ENCODE data around the gene LSM14B.
"Not testable (repeated sequence)": the region's sequence is repeated elsewhere in the genome, so short reads cannot be mapped to it uniquely, and the experiment has no call there.

The LSM14B gene

DNA sequence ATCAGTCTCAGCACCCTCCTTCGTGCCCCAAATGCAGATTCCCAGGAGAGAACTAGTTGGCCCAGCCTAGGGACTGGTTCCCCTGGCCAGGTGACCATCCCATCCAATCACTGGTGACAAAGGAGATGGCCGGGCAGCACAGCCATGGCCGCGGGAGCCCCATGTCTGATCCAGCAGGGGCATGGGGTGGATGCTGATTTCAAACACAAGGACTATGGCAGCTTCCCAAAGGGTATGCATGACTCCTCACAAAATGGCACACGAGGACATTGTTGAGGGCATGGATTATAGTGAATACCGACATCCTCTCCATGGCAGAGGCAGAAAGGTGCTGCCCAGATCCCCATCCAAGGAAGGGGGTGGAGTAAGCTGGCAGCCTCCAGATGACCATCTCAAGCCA is 9.9 kb upstream of the LSM14B start:
- no peak for DNase-seq (ENCODE audit: low read depth in 2 of 3, low spot score in 1 of 3)

DNA sequence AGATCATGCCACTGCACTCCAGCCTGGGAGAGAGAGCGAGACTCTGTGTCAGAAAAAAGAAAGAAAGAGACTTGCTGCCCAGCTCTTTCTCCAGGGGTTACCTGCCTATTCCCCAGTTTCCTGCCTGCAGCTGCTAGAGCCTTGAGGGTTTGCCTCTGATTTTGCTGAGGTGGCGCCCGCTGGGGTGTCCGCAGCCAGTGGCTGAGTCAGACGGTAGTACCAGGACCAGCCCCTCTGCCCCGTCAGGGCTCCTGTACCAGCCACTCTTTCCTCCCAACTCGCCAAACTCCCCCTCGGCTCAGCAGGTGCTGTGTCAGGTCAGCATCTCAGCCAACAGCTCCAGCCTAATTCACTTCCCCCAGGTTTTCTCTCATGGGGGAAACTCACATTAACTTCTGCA is 7.4 kb upstream of the LSM14B start:
- no peak for DNase-seq (ENCODE audit: low read depth in 2 of 3, low spot score in 1 of 3)

- DNase-seq (ENCODE audit: low read depth in 2 of 3, low spot score in 1 of 3): not testable (repeated sequence)
Measured at GRCh38 chr20:62115800-62116407, 6.4 kb upstream of the LSM14B start.

GRCh38 chr20:62116558-62117361 is 5.5 kb upstream of the LSM14B start:
- DNase-seq (ENCODE audit: low read depth in 2 of 3, low spot score in 1 of 3): no peak

GRCh38 chr20:62117362-62117646 is 5.0 kb upstream of the LSM14B start:
- no peak for DNase-seq (ENCODE audit: low read depth in 2 of 3, low spot score in 1 of 3)

- peak in 1 of 3 donors; percentile 26 for DNase-seq (ENCODE audit: low read depth in 2 of 3, low spot score in 1 of 3)
Measured at GRCh38 chr20:62117658-62118057, 4.6 kb upstream of the LSM14B start.

GRCh38 chr20:62118113-62119043 is 3.9 kb upstream of the LSM14B start:
- DNase-seq (ENCODE audit: low read depth in 2 of 3, low spot score in 1 of 3): no peak

- no peak for DNase-seq (ENCODE audit: low read depth in 2 of 3, low spot score in 1 of 3)
Measured at GRCh38 chr20:62119115-62119514, 3.2 kb upstream of the LSM14B start.

DNA sequence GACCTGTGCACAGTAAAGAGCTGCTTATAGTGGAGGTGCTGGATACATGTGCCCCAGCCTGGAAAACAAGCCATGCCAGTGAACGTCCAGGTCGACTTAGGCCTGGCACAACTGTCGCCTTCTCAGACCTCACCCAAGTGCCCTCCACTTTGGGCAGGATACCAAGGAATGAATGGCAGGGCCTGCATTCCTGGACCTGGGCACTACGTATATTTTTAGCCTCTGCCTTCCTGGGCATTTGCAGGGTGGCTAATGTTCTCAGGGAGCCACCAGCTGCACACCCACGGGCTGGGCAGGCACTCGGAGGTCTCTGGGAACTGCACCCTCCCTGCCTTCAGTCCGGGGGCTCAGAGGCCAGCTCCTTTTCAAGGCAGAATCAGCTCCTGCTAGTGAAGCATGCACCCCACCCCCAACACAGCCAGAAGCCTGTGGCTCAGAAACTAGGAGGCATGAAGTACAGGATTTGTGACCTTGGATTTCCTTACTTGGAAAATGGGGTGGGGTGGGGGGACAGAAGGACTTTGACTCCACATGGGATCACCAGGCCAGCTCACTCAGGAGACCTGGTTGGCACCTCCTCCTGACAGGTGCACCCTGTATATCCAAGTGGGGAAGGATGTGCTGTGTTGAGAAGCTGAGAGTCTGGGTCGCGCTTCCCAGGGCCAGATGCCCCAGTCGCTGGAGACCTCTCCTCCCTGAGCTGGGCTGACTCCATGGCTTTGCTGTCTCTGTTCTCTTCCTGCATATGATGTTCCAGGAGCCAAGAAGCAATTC is 2.5 kb upstream of the LSM14B start:
- no peak for DNase-seq (ENCODE audit: low read depth in 2 of 3, low spot score in 1 of 3)

GRCh38 chr20:62120365-62120762 is 1.9 kb upstream of the LSM14B start:
- DNase-seq (ENCODE audit: low read depth in 2 of 3, low spot score in 1 of 3): no peak

GRCh38 chr20:62120990-62121775 is 1.1 kb upstream of the LSM14B start:
- no peak for DNase-seq (ENCODE audit: low read depth in 2 of 3, low spot score in 1 of 3)

GRCh38 chr20:62122654-62123449 is 577 bp downstream of the LSM14B start:
- no peak for DNase-seq (ENCODE audit: low read depth in 2 of 3, low spot score in 1 of 3)

DNA sequence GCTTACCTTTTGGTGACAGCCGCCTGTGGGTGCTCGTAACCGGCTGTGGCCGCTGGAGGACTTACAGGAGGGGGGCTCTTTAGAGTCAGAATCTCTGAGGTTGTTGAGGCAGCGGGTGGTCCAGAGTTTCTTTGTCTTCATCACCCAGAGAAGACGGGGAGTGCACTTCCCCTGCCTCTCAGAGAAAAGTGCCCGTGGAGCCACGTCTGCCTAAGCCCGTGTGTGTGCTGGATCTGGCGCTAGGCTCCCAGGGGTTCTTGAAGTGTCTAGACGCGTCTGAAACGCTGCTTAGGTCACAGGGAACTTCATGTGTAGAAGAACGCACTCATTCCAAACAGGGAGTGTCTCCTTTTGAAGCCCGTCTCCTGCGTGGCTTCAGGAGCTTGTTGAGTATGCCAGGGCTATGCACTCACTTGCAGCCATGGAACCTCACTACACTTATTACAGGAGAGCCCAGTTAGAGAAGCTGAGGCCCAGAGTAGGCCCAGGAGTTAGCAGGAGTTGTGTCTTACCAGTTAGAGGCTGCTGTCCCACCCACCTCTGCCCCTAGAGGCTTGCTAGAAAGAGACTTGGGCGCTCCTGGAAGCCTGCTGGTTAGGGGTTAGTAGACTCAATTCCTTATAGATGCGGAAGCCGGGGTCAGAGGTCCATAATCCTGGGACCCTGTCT is 1.3 kb downstream of the LSM14B start:
- DNase-seq (ENCODE audit: low read depth in 2 of 3, low spot score in 1 of 3): no peak

- DNase-seq (ENCODE audit: low read depth in 2 of 3, low spot score in 1 of 3): no peak
Measured at GRCh38 chr20:62126141-62126540, 3.9 kb downstream of the LSM14B start.

DNA sequence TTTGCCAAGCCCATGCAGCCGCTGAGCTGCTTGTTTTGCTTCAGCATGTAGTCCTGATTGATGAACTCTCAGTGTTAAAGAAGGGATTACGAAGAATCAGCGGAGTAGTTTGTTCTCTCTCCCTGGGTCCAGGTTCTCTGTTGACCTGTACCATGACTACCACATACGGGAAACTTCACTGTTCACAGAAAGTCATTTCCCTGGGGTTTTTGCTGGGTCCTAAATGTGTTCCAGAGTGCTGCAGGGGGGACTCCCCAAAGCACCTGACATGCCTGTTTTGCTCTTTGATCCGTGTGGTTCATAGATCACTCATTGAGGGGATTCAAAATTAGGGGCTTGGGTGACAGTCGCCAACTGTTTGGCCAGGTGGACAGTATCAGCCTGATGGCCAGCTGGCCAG is 5.5 kb downstream of the LSM14B start:
- no peak for DNase-seq (ENCODE audit: low read depth in 2 of 3, low spot score in 1 of 3)

DNA sequence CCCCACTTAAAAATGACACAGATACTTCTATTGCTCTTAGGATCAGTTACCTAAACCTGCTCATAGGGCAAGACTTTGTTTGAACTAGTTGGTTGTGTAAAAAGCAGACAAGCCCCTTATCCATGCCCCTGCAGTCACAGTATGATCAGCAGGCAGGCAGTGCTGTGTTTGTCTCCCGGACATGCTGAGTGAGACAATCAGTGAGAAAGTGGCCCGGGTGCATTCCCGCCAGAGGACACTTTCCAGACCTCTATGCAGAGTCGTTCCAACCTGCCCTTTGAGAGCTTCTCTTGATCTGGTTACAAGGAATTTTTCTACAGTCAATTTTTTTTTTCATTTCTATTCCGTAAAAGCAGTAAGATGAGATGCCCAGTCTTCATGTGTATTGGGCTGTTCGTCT is 6.2 kb downstream of the LSM14B start:
- no peak for DNase-seq (ENCODE audit: low read depth in 2 of 3, low spot score in 1 of 3)

DNA sequence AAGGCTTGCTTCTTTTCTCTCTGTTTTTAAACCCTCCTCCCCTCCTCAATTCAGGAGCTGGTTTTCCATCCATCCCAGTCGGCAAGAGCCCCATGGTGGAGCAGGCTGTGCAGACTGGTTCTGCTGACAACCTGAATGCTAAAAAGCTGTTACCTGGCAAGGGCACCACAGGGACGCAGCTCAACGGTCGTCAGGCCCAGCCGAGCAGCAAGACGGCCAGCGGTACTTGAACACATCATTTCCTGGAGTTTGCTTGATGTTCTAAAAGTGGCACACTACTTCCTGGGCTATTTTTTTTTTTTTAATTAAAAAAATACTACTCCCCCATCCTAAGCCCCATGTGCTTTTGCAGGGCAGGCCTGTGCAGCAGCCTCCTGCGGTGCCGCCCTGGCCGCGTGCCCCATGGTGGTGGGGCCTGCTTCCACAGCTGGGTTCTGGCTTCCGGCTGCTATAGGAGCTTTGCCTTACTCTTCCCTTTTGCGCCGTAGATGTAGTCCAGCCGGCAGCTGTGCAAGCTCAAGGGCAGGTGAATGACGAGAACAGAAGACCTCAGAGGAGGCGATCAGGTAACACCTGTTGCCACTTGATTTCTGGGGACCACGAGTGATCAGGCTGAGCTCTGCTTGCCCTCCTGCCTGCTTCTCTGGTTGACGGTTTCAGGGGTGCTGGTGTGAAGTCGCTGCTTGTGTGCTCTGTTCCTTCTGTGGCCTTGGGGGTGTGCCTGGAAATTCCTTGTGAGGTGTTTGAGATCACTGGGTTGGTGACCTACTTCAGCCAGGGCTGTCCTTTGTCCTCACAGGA is 7.7 kb downstream of the LSM14B start:
- no peak for DNase-seq (ENCODE audit: low read depth in 2 of 3, low spot score in 1 of 3)
